ENCODE measurements around the gene CORO1C. TPM values are rescaled to one million over a fixed set of nuclear protein-coding genes. Genes with fewer than 3 reads are reported as not detected.

Gene CORO1C
- total RNA-seq, 1 experiment from 2014 or later: 138 TPM

GRCh38 chr12:108610856-108611605, 120.3 kb downstream of the CORO1C start:
- intact Hi-C loops (cut with micrococcal nuclease): loop anchor here (10.0 kb wide), 2 partner anchors 276 to 696 kb away; partner anchors contain the start of gene CMKLR1
- CTCF ChIA-PET: no interaction called here

GRCh38 chr12:108610336-108610815, 120.9 kb downstream of the CORO1C start:
- ChIA-PET RAD21 (ENCODE audit: low non-redundant PET in 1 of 2, low total read pairs in 2 of 2, uncharacterized antibody in 2 of 2, unreplicated experiment in 2 of 2) (interaction anchor here in 1 of 2 experiments (0.6 kb wide), 1 partner anchor 37 kb away, joined by 4 read pairs; no protein-coding TSS in a partner anchor), POLR2A (no interaction called here), CTCF (no interaction called here)
- no peak overlapping the region for H3K27ac ChIP-seq (ENCODE audit: low read depth, low read length)
- H3K4me2 ChIP-seq (ENCODE audit: low read length): no peak overlapping the region
- intact Hi-C loops (cut with micrococcal nuclease): loop anchor here (10.0 kb wide), 2 partner anchors 276 to 696 kb away; partner anchors contain the start of gene CMKLR1
- no peaks in the 10 kb centered on the region for H3K9me2 ChIP-seq (ENCODE audit: insufficient read depth)
- no peak for TF ChIP-seq CBX3 (IDR thresholded peaks at IDR 0.05; ENCODE audit: low read depth)
- no peak for TF ChIP-seq EZH2phosphoT487 (IDR thresholded peaks at IDR 0.05; ENCODE audit: borderline replicate concordance)
- no peak for TF ChIP-seq JUND (IDR thresholded peaks at IDR 0.05)
- TF ChIP-seq EZH2 (IDR thresholded peaks at IDR 0.05): no peak
- TF ChIP-seq POLR2AphosphoS5 (IDR thresholded peaks at IDR 0.05; ENCODE audit: low read depth, low read length): no peak
- H3K36me3 ChIP-seq (ENCODE audit: control insufficient read depth in 1 of 2, insufficient read depth in 2 of 2, low read length in 2 of 2): no peaks in the 10 kb centered on the region
- no peaks in the 10 kb centered on the region for H3K27me3 ChIP-seq (ENCODE audit: insufficient read depth, low read length)
- H2AFZ ChIP-seq (ENCODE audit: low read depth, low read length, poor library complexity, severe bottlenecking): no peak overlapping the region
- no peaks in the 10 kb centered on the region for H4K20me1 ChIP-seq (ENCODE audit: insufficient read depth)
- no peak overlapping the region for H3K9ac ChIP-seq (ENCODE audit: low read length)
- no peaks in the 10 kb centered on the region for H3K79me2 ChIP-seq (ENCODE audit: insufficient read depth, low read length)
- no peaks in the 10 kb centered on the region for H3K9me3 ChIP-seq (ENCODE audit: control insufficient read depth in 1 of 2, insufficient read depth in 1 of 2, low read depth in 1 of 2, low read length in 2 of 2)
- ATAC-seq: no peak
- no peak overlapping the region for H3K4me3 ChIP-seq (replicated peaks in 1 of 2; ENCODE audit: low read depth in 1 of 2, low read length in 2 of 2)
- no peak for DNase-seq (ENCODE audit: low read depth, low spot score)
- no TSS peak for BruUV-seq (replicated peaks)
- peaks cover 21 to 22% of the 10 kb centered on the region in 2 experiments for H3K4me1 ChIP-seq (ENCODE audit: control insufficient read depth in 1 of 2, insufficient read depth in 2 of 2, low read length in 2 of 2)

More at GRCh38 chr12:108610856-108611605, 120.3 kb downstream of the CORO1C start:
- H3K79me2 ChIP-seq (ENCODE audit: insufficient read depth, low read length): no peaks in the 10 kb centered on the region
- TF ChIP-seq JUND (IDR thresholded peaks at IDR 0.05) (no peak), CBX3 (IDR thresholded peaks at IDR 0.05; ENCODE audit: low read depth) (no peak), SRF (IDR thresholded peaks at IDR 0.05; ENCODE audit: low read depth) (no peak), EGR1 (IDR thresholded peaks at IDR 0.05; ENCODE audit: low read depth) (no peak), SIN3A (IDR thresholded peaks at IDR 0.05; ENCODE audit: low read depth) (no peak)
- H3K36me3 ChIP-seq (ENCODE audit: control insufficient read depth in 1 of 2, insufficient read depth in 2 of 2, low read length in 2 of 2): no peaks in the 10 kb centered on the region
- H4K20me1 ChIP-seq (ENCODE audit: insufficient read depth): no peaks in the 10 kb centered on the region
- H3K4me1 ChIP-seq (ENCODE audit: control insufficient read depth in 1 of 2, insufficient read depth in 2 of 2, low read length in 2 of 2): peaks cover 15 to 22% of the 10 kb centered on the region in 2 experiments
- no peak overlapping the region for H3K4me3 ChIP-seq (replicated peaks in 1 of 2; ENCODE audit: low read depth in 1 of 2, low read length in 2 of 2)
- DNase-seq (ENCODE audit: low read depth, low spot score) (no peak), ATAC-seq (no peak)
- H3K4me2 ChIP-seq (ENCODE audit: low read length): no peak overlapping the region
- H3K27ac ChIP-seq (ENCODE audit: low read depth, low read length): no peak overlapping the region
- no peak overlapping the region for H3K9ac ChIP-seq (ENCODE audit: low read length)
- H3K9me3 ChIP-seq (ENCODE audit: control insufficient read depth in 1 of 2, insufficient read depth in 1 of 2, low read depth in 1 of 2, low read length in 2 of 2): peaks cover 0 to 4% of the 10 kb centered on the region in 2 experiments; a peak in 1 of 4 replicates
- RAD21 ChIA-PET (ENCODE audit: low non-redundant PET in 1 of 2, low total read pairs in 2 of 2, uncharacterized antibody in 2 of 2, unreplicated experiment in 2 of 2): interaction anchor here in 1 of 2 experiments (0.6 kb wide), 1 partner anchor 36 kb away, joined by 4 read pairs; no protein-coding TSS in a partner anchor
- H3K27me3 ChIP-seq (ENCODE audit: insufficient read depth, low read length): no peaks in the 10 kb centered on the region
- no peaks in the 10 kb centered on the region for H3K9me2 ChIP-seq (ENCODE audit: insufficient read depth)
- POLR2A ChIA-PET: no interaction called here
- no TSS peak for BruUV-seq (replicated peaks)
- H2AFZ ChIP-seq (ENCODE audit: low read depth, low read length, poor library complexity, severe bottlenecking): no peak overlapping the region

Data from HCT116 (cell line).